Thyroid gland (tissue), 4 donors: Measurements from ENCODE around the gene CEBPG.

Source experiments
- CTCF ChIP-seq, 6 experiments: fragments of 200-600 bp in 3 of 6; fragments of 450-650 bp in 3 of 6; sonication (generic) in 3 of 6; IDR thresholded peaks; one replicate each; pipeline ENCODE4 v1.5.1; 2016 to 2019; ENCODE audit warnings: antibody characterized with exemption in 6 of 6, mild to moderate bottlenecking in 2 of 6, inconsistent platforms in 1 of 6, moderate library complexity in 1 of 6
- POLR2A ChIP-seq, 2 donors: fragments of 450-650 bp; IDR thresholded peaks; one replicate each; pipeline ENCODE4 v1.6.1; 2017; ENCODE audit warnings: antibody characterized with exemption in 2 of 2, mild to moderate bottlenecking in 2 of 2, moderate library complexity in 1 of 2

GRCh38 chr19:33427801-33428626 lies 54.5 kb downstream of the CEBPG start:
- TF ChIP-seq CTCF (IDR thresholded peaks at IDR 0.05), result no peak
- TF ChIP-seq POLR2A (IDR thresholded peaks at IDR 0.05), result no peak
